Measurements from ENCODE around the gene ATP5MC3.

Gene ATP5MC3

DNA sequence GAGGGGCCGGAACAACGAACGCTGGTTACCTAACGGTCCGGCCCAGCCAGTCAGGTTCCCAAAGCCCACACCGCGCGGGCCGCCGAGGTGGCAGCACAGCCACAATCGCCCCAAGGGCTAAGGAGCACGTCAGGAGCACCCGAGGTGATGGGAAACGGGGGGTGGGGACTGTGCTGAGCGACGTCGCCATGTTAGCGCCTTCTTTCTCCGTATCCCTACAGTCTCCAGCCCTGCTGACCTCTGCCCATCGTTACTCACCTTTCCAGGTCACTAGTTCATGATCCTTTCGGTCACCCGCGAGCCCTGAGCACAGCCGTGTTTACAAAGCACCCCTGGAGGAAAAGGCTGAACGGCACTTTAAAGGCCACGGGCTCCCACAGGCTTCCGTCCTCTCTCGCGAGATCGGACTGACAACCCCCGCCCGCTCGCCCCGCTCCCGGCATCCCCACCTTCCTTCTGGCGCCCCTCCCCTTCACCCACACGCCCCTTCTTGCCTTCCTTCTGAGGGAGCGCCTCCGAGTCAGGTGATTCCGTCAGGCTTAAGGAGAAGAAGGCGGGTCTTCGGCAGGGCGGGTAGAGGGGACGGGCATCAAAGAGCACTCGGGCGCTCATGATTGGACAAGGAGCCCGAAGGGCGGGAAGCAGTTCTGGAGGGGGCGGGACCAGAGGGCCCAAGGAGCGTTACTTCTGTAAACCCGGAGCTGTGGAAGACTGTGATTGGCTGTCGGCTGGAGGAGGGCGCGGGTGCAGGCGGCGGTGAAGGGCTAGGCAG, 13.5 kb downstream of the ATP5MC3 start, which contains the start of gene ATF2:
Gene ATF2 (minus strand): TSS at position 412 of the 772 bp plus-strand sequence. CDS start 31,760 bp downstream, outside the sequence.
- peak; percentile 100 for DNase-seq

DNA sequence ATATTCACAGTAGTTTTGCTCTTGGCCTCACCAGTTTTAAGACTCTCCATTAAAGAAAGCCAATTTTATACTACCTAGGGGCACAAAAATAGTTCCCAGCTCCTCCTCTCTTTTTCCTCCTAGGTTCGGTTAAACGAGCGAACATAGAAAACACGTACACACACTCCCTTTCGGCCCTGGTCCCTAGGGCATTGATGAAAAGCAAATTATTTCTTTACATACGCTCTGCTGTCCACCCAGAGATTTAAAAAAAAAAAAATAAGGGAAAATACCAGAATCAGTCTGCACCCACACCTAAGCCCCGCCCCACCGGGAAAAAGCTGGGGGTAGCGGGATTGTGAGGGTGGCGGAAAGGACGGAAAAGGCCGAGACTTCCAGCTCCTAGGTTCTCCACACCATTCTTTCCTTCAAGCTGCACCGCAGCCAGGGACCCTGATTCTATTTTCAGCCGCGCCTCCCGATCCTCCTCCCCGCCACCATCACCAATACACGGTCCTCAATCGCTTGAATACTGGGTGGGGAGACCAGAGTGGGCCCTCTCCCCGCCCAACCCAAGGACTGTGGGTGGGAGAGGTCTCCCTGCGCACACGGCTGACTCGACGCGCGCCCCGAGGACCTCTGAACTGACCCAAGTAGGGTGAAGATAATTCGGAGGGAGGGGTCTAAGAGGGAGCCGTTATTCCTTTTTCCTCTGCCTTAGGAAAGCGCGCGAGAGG, 14.3 kb downstream of the ATP5MC3 start:
- DNase-seq = no peak

- DNase-seq = no peak
Observed at GRCh38 chr2:175166216-175166824, 15.2 kb downstream of the ATP5MC3 start.

DNA sequence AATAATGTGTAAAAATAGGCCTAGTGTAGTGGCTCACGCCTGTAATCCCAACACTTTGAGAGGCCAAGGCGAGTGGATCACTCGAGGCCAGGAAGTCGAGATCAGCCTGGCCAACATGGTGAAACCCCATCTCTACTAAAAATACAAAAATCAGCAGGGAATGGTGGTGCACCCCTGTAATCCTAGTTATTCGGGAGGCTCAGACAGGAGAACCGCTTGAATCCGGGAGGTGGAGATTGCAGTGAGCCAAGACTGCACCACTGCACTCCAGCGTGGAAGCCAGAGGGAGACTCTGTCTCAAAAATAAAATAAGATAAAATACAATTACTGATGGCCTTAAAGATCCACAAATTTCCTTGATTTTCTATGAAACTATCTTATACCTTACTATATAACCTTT, 17.3 kb downstream of the ATP5MC3 start:
- DNase-seq = no peak

- DNase-seq = no peak
Observed at GRCh38 chr2:175158894-175159293, 22.6 kb downstream of the ATP5MC3 start.

DNA sequence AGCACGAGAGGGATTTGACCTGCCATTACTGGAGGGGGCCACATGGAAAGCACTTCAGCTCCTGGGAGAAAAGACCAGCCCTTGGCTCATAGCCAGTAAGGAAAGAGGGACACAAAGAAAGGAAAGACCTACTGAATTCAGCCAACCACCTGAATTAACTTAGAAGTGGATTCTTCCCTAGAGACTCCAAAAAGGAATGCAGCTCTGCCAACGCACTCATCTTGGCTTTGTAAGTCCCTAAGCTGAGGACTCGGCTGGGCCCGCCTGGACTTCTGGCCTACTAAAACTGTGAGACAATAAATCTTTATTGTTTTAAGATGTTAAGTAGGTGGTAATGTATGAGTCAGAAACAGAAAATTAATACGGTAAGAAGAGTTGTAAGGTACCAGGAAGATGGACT, 25.0 kb downstream of the ATP5MC3 start:
- no peak for DNase-seq

- no peak for DNase-seq
Observed at GRCh38 chr2:175154661-175155082, 26.8 kb downstream of the ATP5MC3 start.

DNA sequence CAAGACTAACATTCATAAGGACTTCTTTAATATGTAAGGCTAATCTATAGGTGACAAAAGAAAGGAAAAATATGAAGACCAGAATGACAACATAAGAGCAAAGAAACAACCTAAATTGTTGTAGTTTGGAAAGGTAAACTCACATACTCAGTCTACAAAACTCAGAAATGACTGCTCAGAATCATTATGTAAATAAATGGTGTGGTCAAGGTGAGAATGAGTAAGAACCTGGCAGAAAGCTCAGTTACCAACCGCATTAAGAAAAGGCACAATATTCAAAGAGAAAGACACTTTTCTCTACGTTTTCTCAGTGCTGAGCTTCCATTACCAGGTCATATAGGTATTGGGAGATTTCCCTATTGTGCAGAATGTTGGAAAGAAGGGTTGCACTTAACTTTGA, 29.3 kb downstream of the ATP5MC3 start:
- DNase-seq = no peak

DNA sequence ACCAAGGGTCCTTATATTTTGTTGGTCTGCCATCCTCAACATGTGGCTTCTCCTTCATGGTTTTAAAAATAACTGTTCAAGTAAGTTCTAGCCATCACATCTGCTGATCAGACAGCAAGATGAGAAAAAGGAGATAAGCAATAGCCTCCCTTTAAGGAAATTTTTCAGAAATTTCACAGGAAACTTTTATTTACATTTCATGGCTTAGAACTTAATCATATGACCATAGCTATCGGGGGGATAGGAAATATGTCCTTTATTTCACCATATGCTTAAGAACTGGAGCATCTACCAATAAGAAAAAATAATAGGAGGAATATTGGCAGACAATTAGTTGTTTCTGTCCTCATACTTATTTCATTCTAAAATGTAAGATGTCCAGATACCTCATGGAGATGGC, 29.7 kb downstream of the ATP5MC3 start:
- DNase-seq = no peak

- no peak for DNase-seq
Observed at GRCh38 chr2:175147186-175147585, 34.3 kb downstream of the ATP5MC3 start.

DNA sequence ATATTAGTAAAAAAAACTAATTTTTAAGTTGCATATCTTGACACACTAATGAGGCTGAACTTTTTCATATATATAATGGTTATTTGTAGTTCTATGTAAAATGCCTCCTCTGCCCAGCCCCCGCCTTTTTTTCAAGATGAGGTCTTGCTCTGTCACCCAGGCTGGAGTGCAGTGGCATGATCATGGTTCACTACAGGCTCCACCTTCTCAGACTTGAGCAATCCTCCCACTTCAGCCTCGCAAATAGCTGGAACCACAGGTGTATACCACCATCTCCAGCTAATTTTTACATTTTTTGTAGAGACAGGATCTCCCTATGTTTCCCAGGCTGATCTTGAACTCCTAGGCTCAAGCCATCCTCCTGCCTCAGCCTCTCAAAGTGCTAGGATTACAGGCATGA, 37.8 kb downstream of the ATP5MC3 start:
- no peak for DNase-seq

GRCh38 chr2:175143191-175143590, 38.3 kb downstream of the ATP5MC3 start:
- no peak for DNase-seq

DNA sequence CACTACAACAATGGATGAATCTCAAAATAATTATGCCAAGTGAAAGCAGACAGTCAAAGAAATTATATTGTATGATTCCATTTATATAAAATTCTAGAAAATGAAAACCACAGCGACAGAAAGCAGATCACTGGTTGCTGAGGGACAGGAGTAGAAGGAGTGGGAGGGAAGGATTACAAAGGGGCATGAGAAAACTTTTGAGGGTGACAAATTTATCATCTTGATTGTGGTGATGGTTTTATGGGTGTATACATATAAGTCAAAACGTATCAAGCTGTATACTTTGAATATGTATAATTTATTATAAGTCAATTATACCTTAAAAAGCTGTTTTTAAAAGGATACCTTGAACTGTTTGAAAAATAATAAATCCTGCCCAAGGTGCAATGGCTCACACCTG, 41.2 kb downstream of the ATP5MC3 start:
- DNase-seq = no peak

DNA sequence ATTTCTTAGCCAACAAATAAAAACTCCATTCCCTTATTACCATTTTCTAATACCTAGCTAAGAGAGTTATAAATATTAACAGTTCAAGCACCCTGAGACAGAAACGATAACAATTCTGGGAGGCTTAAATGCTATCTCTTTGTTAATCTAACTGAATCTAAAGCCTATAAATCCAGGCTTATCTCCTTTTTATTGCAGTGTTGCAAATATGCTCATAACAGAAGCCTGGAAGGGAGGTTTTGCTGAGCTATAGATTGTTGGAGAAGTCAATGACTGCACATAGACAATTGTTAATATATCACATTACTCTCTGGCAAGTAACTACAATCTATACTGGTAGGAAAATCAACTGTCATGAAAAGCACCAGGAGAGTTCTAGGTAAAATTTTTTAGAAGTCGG, 43.7 kb downstream of the ATP5MC3 start:
- no peak for DNase-seq

DNA sequence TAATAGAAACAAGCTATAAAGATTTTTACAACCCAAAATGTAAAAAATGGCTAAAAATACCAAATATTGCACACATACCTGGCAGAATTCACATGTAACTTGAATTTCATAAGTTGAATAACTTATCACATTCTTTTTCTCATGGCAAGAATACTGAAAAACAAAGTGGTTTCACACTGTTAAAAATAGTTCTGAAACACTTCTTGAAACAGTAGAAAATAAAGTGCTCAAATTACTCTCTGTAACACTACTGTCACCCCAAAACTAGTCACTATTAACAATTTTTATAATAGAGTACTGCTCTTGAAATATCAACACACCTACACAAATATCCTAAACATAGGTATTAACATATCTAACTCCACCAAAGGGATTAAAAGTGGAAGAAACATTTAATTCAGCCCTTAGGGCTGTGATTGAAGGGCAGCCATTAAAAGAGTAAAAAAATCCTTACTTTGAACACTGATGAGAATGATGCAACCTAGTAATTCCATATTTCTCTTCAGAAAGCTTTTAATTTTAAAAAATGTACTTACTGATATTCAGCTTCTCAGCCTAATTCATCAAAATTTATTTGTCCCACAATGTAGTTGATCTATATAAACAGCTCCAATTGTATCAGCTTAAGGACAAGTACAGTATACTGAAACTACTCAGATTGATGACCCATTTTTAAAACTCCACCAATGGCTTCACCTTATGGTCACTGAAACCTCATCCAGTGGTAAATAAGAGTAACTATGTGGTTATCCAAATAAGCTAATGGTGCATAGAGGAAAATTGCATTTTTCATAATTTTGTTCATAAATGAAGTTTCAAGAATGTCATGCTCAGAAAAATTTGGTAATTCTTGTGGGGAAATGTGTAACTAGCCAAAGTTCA, 44.9 kb downstream of the ATP5MC3 start:
- no peak for DNase-seq

- DNase-seq = no peak
Observed at GRCh38 chr2:175135862-175136261, 45.6 kb downstream of the ATP5MC3 start.

DNA sequence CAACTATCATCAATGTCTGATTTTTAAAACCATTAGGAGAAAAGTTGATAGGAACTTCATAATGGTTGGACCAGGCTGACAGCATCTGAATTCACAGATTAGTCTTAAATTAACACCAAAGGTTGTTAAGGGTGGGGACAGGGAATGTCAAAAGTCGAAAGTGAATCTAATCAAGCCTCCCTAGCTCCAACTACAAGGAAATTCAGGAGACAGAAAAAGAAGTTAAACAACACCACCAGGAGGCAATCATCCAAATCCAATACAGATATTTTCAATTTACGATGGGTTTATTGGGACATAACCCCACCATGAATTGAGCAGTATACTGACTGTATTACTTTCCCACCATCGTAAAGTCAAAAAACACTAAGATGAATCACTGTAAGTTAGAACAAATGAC, 46.3 kb downstream of the ATP5MC3 start:
- DNase-seq = no peak

- DNase-seq = no peak
Observed at GRCh38 chr2:175131252-175131651, 50.3 kb downstream of the ATP5MC3 start.

DNA sequence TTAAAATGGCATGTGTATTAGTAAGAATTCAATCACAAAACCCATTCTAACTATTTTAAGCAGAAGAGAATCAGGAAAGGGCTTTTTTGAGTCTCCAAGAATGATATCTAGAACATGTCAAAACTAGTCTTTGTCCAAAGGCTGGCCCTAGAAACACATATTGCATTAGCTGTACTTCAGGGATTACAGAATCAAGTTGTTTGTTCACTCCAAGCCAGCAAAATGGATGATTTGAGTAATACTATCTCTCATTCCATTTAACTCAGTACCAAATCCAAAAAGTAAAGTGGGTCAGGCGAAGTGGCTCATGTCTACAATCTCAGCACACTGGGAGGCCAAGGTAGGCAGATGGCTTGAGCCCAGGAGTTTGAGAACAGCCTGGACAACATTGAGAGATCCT, 54.8 kb downstream of the ATP5MC3 start:
- DNase-seq = no peak

All from hematopoietic multipotent progenitor cell treated with erythropoietin and hydrocortisone succinate and interleukin-3 and kit ligand, for 6 days (in vitro differentiated cells).